Vagina (tissue), 2 donors: ENCODE data around the gene DDX4. TPM values are rescaled to one million over a fixed set of nuclear protein-coding genes. Genes with fewer than 3 reads are reported as not detected.
"Not testable (repeated sequence)": the region's sequence is repeated elsewhere in the genome, so short reads cannot be mapped to it uniquely, and the experiment has no call there.

Experiments
- DNase-seq, 2 donors: peaks; one replicate each; pipeline ENCODE4 v3.0.0-alpha.2; 2017; ENCODE audit errors: extremely low spot score in 2 of 2
- H3K27ac ChIP-seq: fragments of 200-600 bp; sonication (generic); one replicate; pipeline ENCODE4 v1.5.1; 2019
- H3K27me3 ChIP-seq: fragments of 200-600 bp; sonication (generic); one replicate; pipeline ENCODE4 v1.5.1; 2019
- H3K36me3 ChIP-seq, 2 donors: fragments of 200-600 bp; sonication (generic); one replicate each; pipeline ENCODE4 v1.5.1; 2017 to 2019
- H3K4me1 ChIP-seq: fragments of 200-600 bp; sonication (generic); one replicate; pipeline ENCODE4 v1.5.1; 2019
- H3K4me3 ChIP-seq, 2 donors: fragments of 200-600 bp; sonication (generic); 1 replicate in 1 of 2; 2 replicates in 1 of 2; pipeline ENCODE4 v1.5.1; 2016 to 2019
- H3K9me3 ChIP-seq: fragments of 200-600 bp; sonication (generic); one replicate; pipeline ENCODE4 v1.5.1; 2019
- POLR2A ChIP-seq, 2 donors: fragments of 450-650 bp; IDR thresholded peaks; one replicate each; pipeline ENCODE4 v1.6.1; 2017; ENCODE audit warnings: antibody characterized with exemption in 2 of 2, mild to moderate bottlenecking in 2 of 2, moderate library complexity in 2 of 2
- POLR2AphosphoS5 ChIP-seq, 2 donors: sonication (generic); formaldehyde crosslinking; IDR thresholded peaks; one replicate each; pipeline ENCODE4 v1.9.0; 2017; ENCODE audit warnings: antibody characterized with exemption in 2 of 2, mild to moderate bottlenecking in 2 of 2, low read depth in 1 of 2; ENCODE audit not compliant: insufficient read depth in 1 of 2
- intact Hi-C: fragments of 100-400 bp; cut with DNase I; formaldehyde crosslinking; loops from one replicate; pipeline ENCODE4 v1.15.1; 2023
- total RNA-seq: library from RNA; depleted of rRNA; stranded (reverse); fragments of >200 nt; gene quantifications from one replicate; pipeline ENCODE4 v1.2.3, GENCODE V29; 2016
- TF ChIP-seq, protein P1 (sequence below), 3 experiments: fragments of 450-650 bp in 2 of 3; fragments of 200-600 bp in 1 of 3; sonication (generic) in 1 of 3; IDR thresholded peaks; one replicate each; pipeline ENCODE4 v1.5.1; 2017 to 2019; ENCODE audit warnings: antibody characterized with exemption in 3 of 3, mild to moderate bottlenecking in 2 of 3, moderate library complexity in 2 of 3

The DDX4 gene
- total RNA-seq, 1 donor from 2014 or later, result not detected

DNA sequence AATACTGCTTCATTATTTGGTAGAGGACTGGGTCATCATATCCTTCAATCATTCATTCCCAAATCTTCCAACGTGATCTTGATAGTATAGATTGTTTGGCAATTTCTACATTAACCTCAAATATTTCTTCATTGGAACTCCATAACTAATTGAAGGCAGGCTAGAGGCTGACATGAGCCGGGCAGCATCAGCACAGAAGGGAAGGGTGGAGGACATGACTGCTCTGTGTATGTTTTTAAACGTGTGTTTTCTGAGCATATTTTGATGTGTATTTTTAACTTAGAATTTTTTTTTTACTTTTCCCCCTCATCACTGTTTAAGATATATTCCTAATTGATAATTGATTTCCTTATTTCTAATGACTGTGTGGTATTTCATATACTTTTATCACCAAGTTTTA, 12.6 kb downstream of the DDX4 start:
- intact Hi-C loops, result no loop called here
- Histone ChIP-seq H3K9me3 (no peaks in the 10 kb centered on the region), H3K4me1 (no peaks in the 10 kb centered on the region), H3K27me3 (no peaks in the 10 kb centered on the region), H3K27ac (no peak overlapping the region), H3K4me3 (no peak overlapping the region), H3K36me3 (no peaks in the 10 kb centered on the region)
- TF ChIP-seq, protein P1, sequence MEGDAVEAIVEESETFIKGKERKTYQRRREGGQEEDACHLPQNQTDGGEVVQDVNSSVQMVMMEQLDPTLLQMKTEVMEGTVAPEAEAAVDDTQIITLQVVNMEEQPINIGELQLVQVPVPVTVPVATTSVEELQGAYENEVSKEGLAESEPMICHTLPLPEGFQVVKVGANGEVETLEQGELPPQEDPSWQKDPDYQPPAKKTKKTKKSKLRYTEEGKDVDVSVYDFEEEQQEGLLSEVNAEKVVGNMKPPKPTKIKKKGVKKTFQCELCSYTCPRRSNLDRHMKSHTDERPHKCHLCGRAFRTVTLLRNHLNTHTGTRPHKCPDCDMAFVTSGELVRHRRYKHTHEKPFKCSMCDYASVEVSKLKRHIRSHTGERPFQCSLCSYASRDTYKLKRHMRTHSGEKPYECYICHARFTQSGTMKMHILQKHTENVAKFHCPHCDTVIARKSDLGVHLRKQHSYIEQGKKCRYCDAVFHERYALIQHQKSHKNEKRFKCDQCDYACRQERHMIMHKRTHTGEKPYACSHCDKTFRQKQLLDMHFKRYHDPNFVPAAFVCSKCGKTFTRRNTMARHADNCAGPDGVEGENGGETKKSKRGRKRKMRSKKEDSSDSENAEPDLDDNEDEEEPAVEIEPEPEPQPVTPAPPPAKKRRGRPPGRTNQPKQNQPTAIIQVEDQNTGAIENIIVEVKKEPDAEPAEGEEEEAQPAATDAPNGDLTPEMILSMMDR (IDR thresholded peaks at IDR 0.05), result no peak
- no peak for TF ChIP-seq POLR2A (IDR thresholded peaks at IDR 0.05)
- no peak for DNase-seq

DNA sequence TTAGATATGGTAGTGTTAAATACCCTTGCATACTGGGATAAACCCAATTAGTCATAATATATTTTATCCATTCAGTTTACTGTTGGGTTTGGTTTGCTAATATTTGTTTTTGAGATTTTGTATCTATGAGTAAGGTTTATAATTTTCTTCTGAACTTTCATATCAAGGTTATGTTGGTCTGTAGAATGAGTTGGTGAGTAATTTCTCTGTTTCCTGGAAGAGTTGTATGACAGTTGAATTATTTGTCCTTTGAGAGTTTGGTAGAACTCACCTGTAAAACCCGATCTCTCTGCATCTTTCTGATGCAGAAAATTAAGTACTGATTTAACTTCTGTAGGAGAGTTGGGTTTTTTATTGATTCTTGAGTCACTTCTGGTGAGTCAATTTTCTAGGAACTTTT, 20.4 kb downstream of the DDX4 start:
- no peak overlapping the region for H3K4me3 ChIP-seq
- intact Hi-C loops, result no loop called here
- no peaks in the 10 kb centered on the region for H3K36me3 ChIP-seq
- H3K27ac ChIP-seq, result no peak overlapping the region
- H3K9me3 ChIP-seq, result no peaks in the 10 kb centered on the region
- H3K27me3 ChIP-seq, result no peaks in the 10 kb centered on the region
- TF ChIP-seq, protein P1 (IDR thresholded peaks at IDR 0.05), result no peak
- TF ChIP-seq POLR2A (IDR thresholded peaks at IDR 0.05) (no peak), POLR2AphosphoS5 (IDR thresholded peaks at IDR 0.05; ENCODE audit: insufficient read depth in 1 of 2, low read depth in 1 of 2) (no peak)
- DNase-seq, result no peak
- no peaks in the 10 kb centered on the region for H3K4me1 ChIP-seq

DNA sequence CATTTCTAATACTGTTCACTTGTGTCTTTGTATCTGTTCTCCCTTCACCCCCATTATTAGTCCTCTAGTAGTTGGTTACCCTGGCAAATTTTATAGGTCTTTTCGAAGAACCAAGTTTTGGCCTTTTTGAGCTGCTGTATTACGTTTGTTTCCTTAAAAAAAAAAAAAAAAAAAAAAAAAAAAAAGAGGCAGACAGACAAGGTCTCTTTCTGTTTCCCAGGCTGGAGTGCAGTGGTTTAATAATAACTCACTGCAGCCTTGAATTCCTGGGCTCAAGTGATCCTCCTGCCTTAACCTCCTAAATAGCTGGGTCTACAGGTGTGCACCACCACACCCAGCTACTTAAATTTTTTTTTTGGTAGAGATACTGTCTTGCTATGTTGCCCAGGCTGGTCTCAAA, 20.9 kb downstream of the DDX4 start:
- Histone ChIP-seq H3K9me3 (no peaks in the 10 kb centered on the region), H3K4me1 (no peaks in the 10 kb centered on the region), H3K4me3 (no peak overlapping the region), H3K27ac (no peak overlapping the region), H3K27me3 (no peaks in the 10 kb centered on the region), H3K36me3 (no peaks in the 10 kb centered on the region)
- no peak for DNase-seq
- intact Hi-C loops, result no loop called here
- TF ChIP-seq POLR2AphosphoS5 (IDR thresholded peaks at IDR 0.05; ENCODE audit: insufficient read depth in 1 of 2, low read depth in 1 of 2) (no peak), POLR2A (IDR thresholded peaks at IDR 0.05) (no peak)
- TF ChIP-seq, protein P1 (IDR thresholded peaks at IDR 0.05), result no peak

GRCh38 chr5:55761721-55762120, 23.9 kb downstream of the DDX4 start:
- intact Hi-C loops, result not testable (repeated sequence)

DNA sequence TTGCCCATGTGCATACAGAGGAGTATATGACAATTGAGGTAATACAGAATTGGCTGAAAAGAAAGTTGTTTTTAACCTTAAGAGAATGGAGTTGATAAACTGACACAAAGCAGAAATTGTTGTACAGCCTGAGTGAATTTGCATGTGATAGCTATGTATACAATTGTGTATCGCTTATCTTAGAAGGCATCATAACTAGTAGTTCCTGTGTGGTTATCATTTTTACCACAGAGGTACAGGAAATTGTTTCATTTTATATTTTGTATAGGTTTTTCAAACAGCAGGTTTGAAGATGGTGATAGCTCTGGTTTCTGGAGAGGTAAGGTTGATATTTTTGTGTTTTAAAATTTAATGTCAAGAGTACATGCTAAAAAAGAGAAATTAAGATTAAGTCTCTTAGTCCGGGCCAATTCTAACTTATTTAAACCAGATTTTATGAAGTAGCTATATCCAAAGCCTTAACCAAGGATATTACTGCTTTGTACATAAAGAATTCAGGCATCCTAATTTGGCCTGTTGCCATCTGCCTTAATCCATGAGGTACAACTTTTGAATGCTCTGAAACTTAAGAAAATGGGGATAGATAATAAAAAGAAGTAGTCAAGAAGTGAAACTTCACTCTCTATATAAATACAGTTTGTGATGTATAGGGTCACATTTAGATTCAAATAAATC, 26.0 kb downstream of the DDX4 start:
- H3K9me3 ChIP-seq, result no peaks in the 10 kb centered on the region
- no peak overlapping the region for H3K27ac ChIP-seq
- intact Hi-C loops, result no loop called here
- H3K4me1 ChIP-seq, result no peaks in the 10 kb centered on the region
- TF ChIP-seq, protein P1 (IDR thresholded peaks at IDR 0.05), result no peak
- TF ChIP-seq POLR2AphosphoS5 (IDR thresholded peaks at IDR 0.05; ENCODE audit: insufficient read depth in 1 of 2, low read depth in 1 of 2) (no peak), POLR2A (IDR thresholded peaks at IDR 0.05) (no peak)
- no peaks in the 10 kb centered on the region for H3K36me3 ChIP-seq
- no peak for DNase-seq
- H3K4me3 ChIP-seq, result no peak overlapping the region
- no peaks in the 10 kb centered on the region for H3K27me3 ChIP-seq

More at GRCh38 chr5:55761721-55762120, 23.9 kb downstream of the DDX4 start:
- H3K4me3 ChIP-seq, H3K27ac ChIP-seq, DNase-seq, H3K9me3 ChIP-seq, H3K27me3 ChIP-seq, H3K4me1 ChIP-seq, H3K36me3 ChIP-seq: not testable (repeated sequence)
